ENCODE measurements around the gene SLC30A3. TPM values are rescaled to one million over a fixed set of nuclear protein-coding genes. Genes with fewer than 3 reads are reported as not detected.
"Not testable (repeated sequence)": the region's sequence is repeated elsewhere in the genome, so short reads cannot be mapped to it uniquely, and the experiment has no call there.

SLC30A3 gene
- total RNA-seq, 2 experiments from 2014 or later: 0.38 to 0.47 TPM

DNA sequence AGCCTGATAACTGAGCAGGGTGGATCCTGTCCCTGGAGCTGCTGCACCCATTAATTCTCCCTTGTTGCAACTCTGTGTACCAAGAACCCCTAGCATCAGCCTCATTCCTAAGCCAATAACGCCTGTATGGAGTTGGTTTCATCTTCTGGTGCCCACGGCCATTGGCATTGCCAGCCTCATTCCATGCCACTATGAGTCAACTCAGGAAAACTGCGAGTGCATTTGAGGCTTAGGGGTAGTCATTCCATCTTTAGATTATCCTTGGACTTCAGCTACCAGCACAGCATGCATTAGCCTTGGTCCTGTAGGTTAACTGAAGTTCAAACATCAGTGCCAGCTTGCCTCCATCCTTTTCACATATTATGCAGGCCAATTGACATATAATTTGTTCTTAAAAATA, 18.0 kb upstream of the SLC30A3 start:
- Mint-ChIP-seq H3K9me3 (ENCODE audit: low read depth) (no peaks in the 10 kb centered on the region), H3K36me3 (no peaks in the 10 kb centered on the region), H3K4me3 (no peak overlapping the region), H3K4me1 (peaks cover 10% of the 10 kb centered on the region), H3K27ac (no peak overlapping the region), H3K27me3 (peaks cover 48% of the 10 kb centered on the region)
- CTCF ChIA-PET: interaction anchor here (0.6 to 6.1 kb wide), 18 partner anchors 10 to 318 kb away, joined by 3 to 74 read pairs (median 10); partner anchors contain the start of genes ABHD1, KHK, MPV17 and SLC30A3
- ATAC-seq (no peak), DNase-seq (no peak)

GRCh38 chr2:27278010-27278409, 15.2 kb upstream of the SLC30A3 start:
- peaks cover 34% of the 10 kb centered on the region for H3K27me3 Mint-ChIP-seq
- H3K27ac Mint-ChIP-seq: no peak overlapping the region
- DNase-seq (no peak), ATAC-seq (no peak)
- CTCF ChIA-PET: interaction anchor here (0.7 to 5.6 kb wide), 7 partner anchors 13 to 316 kb away, joined by 3 to 65 read pairs (median 22); partner anchors contain the start of genes KHK and SLC30A3
- H3K36me3 Mint-ChIP-seq: no peaks in the 10 kb centered on the region
- H3K9me3 Mint-ChIP-seq (ENCODE audit: low read depth): no peaks in the 10 kb centered on the region
- no peak overlapping the region for H3K4me3 Mint-ChIP-seq
- peaks cover 13% of the 10 kb centered on the region for H3K4me1 Mint-ChIP-seq

DNA sequence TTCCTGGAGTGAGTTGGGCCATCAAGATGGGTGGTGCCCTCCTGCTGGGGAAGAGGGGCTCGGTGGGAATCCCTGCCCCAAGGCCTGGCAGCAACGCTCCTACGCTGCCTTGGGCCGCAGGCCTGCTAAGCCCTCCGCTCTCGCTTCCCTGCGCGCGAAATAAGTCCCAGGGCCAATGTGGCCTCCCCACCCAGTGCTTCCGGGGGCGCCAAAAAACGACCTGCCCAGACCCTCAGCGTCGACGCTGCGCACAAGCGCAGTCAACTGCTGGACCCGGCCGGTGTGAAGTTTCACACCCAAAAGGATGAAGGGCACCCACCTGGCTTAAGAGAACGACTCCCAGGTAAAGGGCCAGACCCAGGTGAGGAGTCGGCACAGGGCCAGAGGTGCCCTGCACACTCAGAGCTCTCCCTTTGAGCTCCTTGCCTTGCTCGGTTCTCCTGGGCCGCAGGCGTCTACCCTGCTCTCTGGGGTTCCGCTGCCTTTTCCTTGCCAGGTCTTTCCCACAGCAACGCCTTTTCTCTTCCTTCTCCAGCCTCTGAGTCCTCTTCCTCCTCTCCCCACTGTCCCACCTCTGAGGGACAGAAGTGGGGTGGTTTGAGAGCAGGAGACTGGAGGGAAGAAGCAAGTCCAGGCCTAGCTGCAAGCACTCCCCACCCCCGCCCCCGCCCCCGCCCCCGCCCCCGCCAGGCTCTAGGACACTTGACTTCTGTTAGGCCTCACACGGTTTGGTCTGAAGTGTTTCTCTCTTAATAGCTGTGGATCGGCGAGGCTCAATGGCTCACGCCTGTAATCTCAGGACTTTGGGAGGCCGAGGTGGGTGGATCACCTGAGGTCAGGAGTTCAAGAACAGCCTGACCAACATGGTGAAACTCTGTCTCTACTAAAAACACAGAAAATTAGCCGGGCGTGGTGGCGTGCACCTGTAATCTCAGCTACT, 12.6 kb upstream of the SLC30A3 start, which contains the start of gene DNAJC5G:
DNAJC5G (plus strand) TSS at position 223 of the 940 bp plus-strand sequence. CDS start 1,296 bp downstream, outside the sequence.
- H3K36me3 Mint-ChIP-seq: no peaks in the 10 kb centered on the region
- H3K27me3 Mint-ChIP-seq: peaks cover 18% of the 10 kb centered on the region
- ATAC-seq (no peak), DNase-seq (no peak)
- peaks cover 14% of the 10 kb centered on the region for H3K4me1 Mint-ChIP-seq
- H3K27ac Mint-ChIP-seq: no peak within 1 kb of the TSS
- CTCF ChIA-PET: no interaction called here
- no peaks in the 10 kb centered on the region for H3K9me3 Mint-ChIP-seq (ENCODE audit: low read depth)
- H3K4me3 Mint-ChIP-seq: no peak within 1 kb of the TSS

GRCh38 chr2:27272537-27273522, 10.0 kb upstream of the SLC30A3 start:
- H3K27me3 Mint-ChIP-seq: peaks cover 26% of the 10 kb centered on the region
- not testable (repeated sequence) for H3K4me1 Mint-ChIP-seq; H3K36me3 Mint-ChIP-seq; H3K9me3 Mint-ChIP-seq (ENCODE audit: low read depth); DNase-seq; H3K4me3 Mint-ChIP-seq; H3K27ac Mint-ChIP-seq; ATAC-seq
- CTCF ChIA-PET: interaction anchor here (0.9 to 2.6 kb wide), 8 partner anchors 8 to 311 kb away, joined by 3 to 10 read pairs (median 4); partner anchors contain the start of genes SLC30A3 and TRIM54

- H3K27me3 Mint-ChIP-seq: peaks cover 20% of the 10 kb centered on the region
- CTCF ChIA-PET: interaction anchor here (0.6 to 3.2 kb wide), 8 partner anchors 9 to 173 kb away, joined by 3 to 19 read pairs (median 4); partner anchors contain the start of genes SLC30A3 and TRIM54
- no peak overlapping the region for H3K27ac Mint-ChIP-seq
- no peak overlapping the region for H3K4me3 Mint-ChIP-seq
- DNase-seq (no peak), ATAC-seq (no peak)
- H3K4me1 Mint-ChIP-seq: peaks cover 4% of the 10 kb centered on the region
- H3K9me3 Mint-ChIP-seq (ENCODE audit: low read depth): no peaks in the 10 kb centered on the region
- H3K36me3 Mint-ChIP-seq: no peaks in the 10 kb centered on the region
Measured at GRCh38 chr2:27271631-27272340, 8.9 kb upstream of the SLC30A3 start.

DNA sequence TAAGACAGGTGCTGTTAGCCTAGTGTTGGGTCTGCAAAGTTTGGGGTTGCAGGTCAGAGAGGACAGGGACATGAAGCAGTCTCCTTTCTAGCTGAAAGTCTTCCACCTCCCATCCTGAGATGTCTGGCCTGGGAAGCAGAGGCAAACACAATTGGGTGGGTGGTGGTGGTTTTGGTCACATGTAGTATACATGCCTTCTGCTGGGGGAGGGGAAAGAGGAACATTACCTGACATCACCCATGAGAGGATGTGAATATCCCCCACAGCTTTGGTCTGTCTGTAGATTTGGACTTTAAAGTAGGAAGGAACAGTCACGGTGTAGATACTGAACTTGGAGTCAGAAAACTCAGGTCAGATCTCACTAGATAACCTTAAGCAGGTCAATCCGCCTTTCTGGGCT, 7.8 kb upstream of the SLC30A3 start:
- H3K9me3 Mint-ChIP-seq (ENCODE audit: low read depth): no peaks in the 10 kb centered on the region
- H3K27ac Mint-ChIP-seq: no peak overlapping the region
- peaks cover 4% of the 10 kb centered on the region for H3K4me1 Mint-ChIP-seq
- no peaks in the 10 kb centered on the region for H3K36me3 Mint-ChIP-seq
- no peak overlapping the region for H3K4me3 Mint-ChIP-seq
- H3K27me3 Mint-ChIP-seq: peaks cover 17% of the 10 kb centered on the region
- ATAC-seq: no peak
- CTCF ChIA-PET: interaction anchor here (1.8 to 3.2 kb wide), 2 partner anchors 10 to 32 kb away, joined by 12 to 19 read pairs; partner anchors contain the start of gene TRIM54
- DNase-seq: no peak

GRCh38 chr2:27270131-27270530, 7.3 kb upstream of the SLC30A3 start:
- H3K27ac Mint-ChIP-seq: no peak overlapping the region
- DNase-seq: no peak
- peaks cover 8% of the 10 kb centered on the region for H3K4me1 Mint-ChIP-seq
- no peak overlapping the region for H3K4me3 Mint-ChIP-seq
- no peaks in the 10 kb centered on the region for H3K36me3 Mint-ChIP-seq
- H3K27me3 Mint-ChIP-seq: peaks cover 17% of the 10 kb centered on the region
- CTCF ChIA-PET: interaction anchor here (1.8 to 3.2 kb wide), 2 partner anchors 10 to 32 kb away, joined by 12 to 19 read pairs; partner anchors contain the start of gene TRIM54
- no peak for ATAC-seq
- H3K9me3 Mint-ChIP-seq (ENCODE audit: low read depth): no peaks in the 10 kb centered on the region

- CTCF ChIA-PET; H3K27ac Mint-ChIP-seq; ATAC-seq; H3K9me3 Mint-ChIP-seq (ENCODE audit: low read depth); H3K36me3 Mint-ChIP-seq; H3K4me3 Mint-ChIP-seq; DNase-seq: not testable (repeated sequence)
- Mint-ChIP-seq H3K27me3 (peaks cover 28% of the 10 kb centered on the region), H3K4me1 (peaks cover 20% of the 10 kb centered on the region)
Measured at GRCh38 chr2:27268296-27268695, 5.4 kb upstream of the SLC30A3 start.

GRCh38 chr2:27265536-27265870, 2.7 kb upstream of the SLC30A3 start:
- peaks cover 22% of the 10 kb centered on the region for H3K4me1 Mint-ChIP-seq

GRCh38 chr2:27264753-27265535, 2.1 kb upstream of the SLC30A3 start:
- ATAC-seq (peak; percentile 14), DNase-seq (peak; percentile 57)
- no peak overlapping the region for H3K27ac Mint-ChIP-seq
- peaks cover 45% of the 10 kb centered on the region for H3K27me3 Mint-ChIP-seq
- peak overlapping the region; percentile 19 for H3K4me3 Mint-ChIP-seq
- no peaks in the 10 kb centered on the region for H3K36me3 Mint-ChIP-seq
- H3K9me3 Mint-ChIP-seq (ENCODE audit: low read depth): no peaks in the 10 kb centered on the region
- CTCF ChIA-PET: interaction anchor here (1.0 to 6.4 kb wide), 10 partner anchors 9 to 306 kb away, joined by 3 to 65 read pairs (median 4); partner anchors contain the start of gene TRIM54
- peaks cover 22% of the 10 kb centered on the region for H3K4me1 Mint-ChIP-seq

More at GRCh38 chr2:27265536-27265870, 2.7 kb upstream of the SLC30A3 start:
- ATAC-seq (no peak), DNase-seq (no peak)
- Mint-ChIP-seq H3K27me3 (peaks cover 43% of the 10 kb centered on the region), H3K27ac (no peak overlapping the region), H3K36me3 (no peaks in the 10 kb centered on the region), H3K4me3 (no peak overlapping the region), H3K9me3 (ENCODE audit: low read depth) (no peaks in the 10 kb centered on the region)
- CTCF ChIA-PET: interaction anchor here (1.0 to 6.4 kb wide), 10 partner anchors 8 to 307 kb away, joined by 3 to 65 read pairs (median 4); partner anchors contain the start of gene TRIM54

GRCh38 chr2:27264253-27264752, 1.5 kb upstream of the SLC30A3 start:
- DNase-seq: no peak
- peak overlapping the region; percentile 61 for H3K4me3 Mint-ChIP-seq
- H3K36me3 Mint-ChIP-seq: no peaks in the 10 kb centered on the region
- peaks cover 42% of the 10 kb centered on the region for H3K27me3 Mint-ChIP-seq
- H3K9me3 Mint-ChIP-seq (ENCODE audit: low read depth): no peaks in the 10 kb centered on the region
- ATAC-seq: peak; percentile 24
- H3K27ac Mint-ChIP-seq: no peak overlapping the region
- CTCF ChIA-PET: interaction anchor here (0.8 to 6.4 kb wide), 9 partner anchors 9 to 305 kb away, joined by 3 to 65 read pairs (median 4); partner anchors contain the start of gene TRIM54
- peaks cover 22% of the 10 kb centered on the region for H3K4me1 Mint-ChIP-seq
